Peyer's patch (tissue), 4 donors: ENCODE results near the gene RICTOR.

ENCODE experiments used
- POLR2A ChIP-seq, 2 donors: fragments of 450-650 bp; IDR thresholded peaks; one replicate each; pipeline ENCODE4 v1.5.1; 2017; ENCODE audit warnings: antibody characterized with exemption in 2 of 2, mild to moderate bottlenecking in 2 of 2, moderate library complexity in 2 of 2
- TF ChIP-seq, protein P1 (sequence below), 6 experiments: fragments of 450-650 bp in 4 of 6; fragments of 200-600 bp in 2 of 6; sonication (generic) in 1 of 6; IDR thresholded peaks; one replicate each; pipeline ENCODE4 v1.5.1; 2017 to 2019; ENCODE audit warnings: antibody characterized with exemption in 6 of 6, mild to moderate bottlenecking in 3 of 6, moderate library complexity in 1 of 6

DNA sequence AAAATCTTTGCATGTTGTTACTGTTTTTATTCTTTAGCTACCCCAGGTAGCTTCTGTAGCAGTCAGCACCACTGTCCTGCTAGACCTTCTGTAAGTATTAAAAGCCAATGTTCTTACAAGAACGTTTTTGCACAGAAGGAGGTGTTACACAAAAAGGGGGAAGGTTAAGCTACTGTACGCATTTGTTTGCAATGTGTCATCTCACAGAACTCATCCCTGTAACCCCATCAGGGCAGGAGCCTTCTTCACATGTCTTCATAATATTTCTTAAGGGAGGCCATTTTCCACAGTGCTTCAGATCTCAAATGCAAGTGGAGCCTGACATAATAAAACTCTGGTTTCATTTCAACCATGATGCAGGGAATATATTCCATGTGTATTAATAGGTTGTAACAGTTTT, 160.5 kb downstream of the RICTOR start:
- TF ChIP-seq, protein P1, sequence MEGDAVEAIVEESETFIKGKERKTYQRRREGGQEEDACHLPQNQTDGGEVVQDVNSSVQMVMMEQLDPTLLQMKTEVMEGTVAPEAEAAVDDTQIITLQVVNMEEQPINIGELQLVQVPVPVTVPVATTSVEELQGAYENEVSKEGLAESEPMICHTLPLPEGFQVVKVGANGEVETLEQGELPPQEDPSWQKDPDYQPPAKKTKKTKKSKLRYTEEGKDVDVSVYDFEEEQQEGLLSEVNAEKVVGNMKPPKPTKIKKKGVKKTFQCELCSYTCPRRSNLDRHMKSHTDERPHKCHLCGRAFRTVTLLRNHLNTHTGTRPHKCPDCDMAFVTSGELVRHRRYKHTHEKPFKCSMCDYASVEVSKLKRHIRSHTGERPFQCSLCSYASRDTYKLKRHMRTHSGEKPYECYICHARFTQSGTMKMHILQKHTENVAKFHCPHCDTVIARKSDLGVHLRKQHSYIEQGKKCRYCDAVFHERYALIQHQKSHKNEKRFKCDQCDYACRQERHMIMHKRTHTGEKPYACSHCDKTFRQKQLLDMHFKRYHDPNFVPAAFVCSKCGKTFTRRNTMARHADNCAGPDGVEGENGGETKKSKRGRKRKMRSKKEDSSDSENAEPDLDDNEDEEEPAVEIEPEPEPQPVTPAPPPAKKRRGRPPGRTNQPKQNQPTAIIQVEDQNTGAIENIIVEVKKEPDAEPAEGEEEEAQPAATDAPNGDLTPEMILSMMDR (IDR thresholded peaks at IDR 0.05), result no peak
- TF ChIP-seq POLR2A (IDR thresholded peaks at IDR 0.05), result no peak
